Measurements from ENCODE around the gene IL1R2.

GRCh38 chr2:102063487-102063911, 71.7 kb downstream of the IL1R2 start:
- no peak for TF ChIP-seq POLR2A (IDR thresholded peaks at IDR 0.05; ENCODE audit: insufficient read depth in 1 of 2, low read depth in 2 of 2, low read length in 2 of 2)
- no peak for TF ChIP-seq CBFB (CRISPR knock-in tag; IDR thresholded peaks at IDR 0.05)
- TF ChIP-seq ZFP91 (CRISPR knock-in tag; IDR thresholded peaks at IDR 0.05; ENCODE audit: borderline replicate concordance), result no peak
- TF ChIP-seq STAT6 (CRISPR knock-in tag; IDR thresholded peaks at IDR 0.05; ENCODE audit: borderline replicate concordance), result no peak
- no peak for TF ChIP-seq POLR2AphosphoS2 (IDR thresholded peaks at IDR 0.05; ENCODE audit: low read depth, low read length)
- no peak for TF ChIP-seq SCMH1 (CRISPR knock-in tag; IDR thresholded peaks at IDR 0.05; ENCODE audit: borderline replicate concordance)
- no peak for TF ChIP-seq BCL6 (CRISPR knock-in tag; IDR thresholded peaks at IDR 0.05)
- no peak for TF ChIP-seq MAX (IDR thresholded peaks at IDR 0.05)
- TF ChIP-seq TFE3 (CRISPR knock-in tag; IDR thresholded peaks at IDR 0.05), result no peak
- no peak for TF ChIP-seq ZNF776 (CRISPR knock-in tag; IDR thresholded peaks at IDR 0.05)
- TF ChIP-seq CTCF (CRISPR knock-in tag; IDR thresholded peaks at IDR 0.05), result no peak
- no peak for TF ChIP-seq TAF15 (IDR thresholded peaks at IDR 0.05; ENCODE audit: low read depth, low read length, poor library complexity, severe bottlenecking)
- no peak for TF ChIP-seq CBX1 (IDR thresholded peaks at IDR 0.05; ENCODE audit: low read depth)
